HFFc6 (cell line): ENCODE results near the gene HCN2. TPM values are rescaled to one million over a fixed set of nuclear protein-coding genes. Genes with fewer than 3 reads are reported as not detected.

Experiments
- DNase-seq: peaks from one replicate; pipeline ENCODE4 v3.0.0-alpha.2; 2018
- H3K27ac Mint-ChIP-seq: 2 replicates; pipeline ENCODE4 v1.8.0; 2020; ENCODE audit warnings: mild to moderate bottlenecking, mixed read lengths
- H3K27me3 Mint-ChIP-seq: 2 replicates; pipeline ENCODE4 v1.8.0; 2021; ENCODE audit warnings: mild to moderate bottlenecking, moderate library complexity, mixed read lengths; ENCODE audit not compliant: insufficient read depth
- H3K36me3 Mint-ChIP-seq: 2 replicates; pipeline ENCODE4 v1.8.0; 2021; ENCODE audit warnings: low read depth, mixed read lengths
- H3K4me1 Mint-ChIP-seq: 2 replicates; pipeline ENCODE4 v1.8.0; 2020; ENCODE audit warnings: low read depth, mixed read lengths
- H3K4me3 Mint-ChIP-seq: 2 replicates; pipeline ENCODE4 v1.8.0; 2020; ENCODE audit warnings: mild to moderate bottlenecking, moderate library complexity, mixed read lengths
- H3K9me3 Mint-ChIP-seq: 2 replicates; pipeline ENCODE4 v1.8.0; 2020; ENCODE audit warnings: mild to moderate bottlenecking, mixed read lengths
- CTCF ChIP-seq: fragments of 200-600 bp; sonication (generic); IDR thresholded peaks from 2 replicates; pipeline ENCODE4 v1.5.0; 2021; ENCODE audit warnings: antibody characterized with exemption, mild to moderate bottlenecking
- total RNA-seq, 6 experiments: library from RNA; stranded (reverse); fragmentation: NEBNext Ultra II Directional; extraction: Animal tissue kit (Norgen Biotek cat#: 25700); gene quantifications; 2 replicates in 1 of 6; 3 replicates in 5 of 6; pipeline ENCODE4 v1.2.3, GENCODE V29; 2021

The HCN2 gene
- total RNA-seq, 6 experiments from 2014 or later, result 2.8 to 3.6 (median 3.1) TPM

- H3K9me3 Mint-ChIP-seq, result no peaks in the 10 kb centered on the region
- H3K27ac Mint-ChIP-seq, result peak within 1 kb of the TSS; percentile 92
- peaks cover 15% of the 10 kb centered on the region for H3K4me1 Mint-ChIP-seq
- TF ChIP-seq CTCF, result no peak
- DNase-seq, result peak; percentile 98
- H3K36me3 Mint-ChIP-seq, result peaks cover 10% of the 10 kb centered on the region
- peak within 1 kb of the TSS; percentile 96 for H3K4me3 Mint-ChIP-seq
- H3K27me3 Mint-ChIP-seq, result peaks cover 7% of the 10 kb centered on the region; the same call in 1 of the 2 replicates
Observed at GRCh38 chr19:633068-633785, 43.5 kb downstream of the HCN2 start, which contains the start of gene POLRMT. TSS of gene POLRMT (minus strand) at chr19:633537. CDS start at chr19:633512, 25 bp downstream.

GRCh38 chr19:633786-634639, 44.3 kb downstream of the HCN2 start:
- no peak for TF ChIP-seq CTCF
- Mint-ChIP-seq H3K27me3 (peaks cover 7% of the 10 kb centered on the region; the same call in 1 of the 2 replicates), H3K27ac (peak overlapping the region; percentile 92), H3K9me3 (no peaks in the 10 kb centered on the region), H3K4me3 (peak overlapping the region; percentile 96), H3K36me3 (peaks cover 2% of the 10 kb centered on the region), H3K4me1 (peaks cover 15% of the 10 kb centered on the region)
- peak; percentile 5 for DNase-seq

- peaks cover 9% of the 10 kb centered on the region for H3K27me3 Mint-ChIP-seq
- H3K9me3 Mint-ChIP-seq, result no peaks in the 10 kb centered on the region
- no peaks in the 10 kb centered on the region for H3K36me3 Mint-ChIP-seq
- H3K4me1 Mint-ChIP-seq, result peaks cover 21% of the 10 kb centered on the region
- TF ChIP-seq CTCF, result no peak
- DNase-seq, result no peak
- H3K4me3 Mint-ChIP-seq, result no peak overlapping the region
- H3K27ac Mint-ChIP-seq, result no peak overlapping the region
Observed at GRCh38 chr19:634975-635652, 45.4 kb downstream of the HCN2 start.

GRCh38 chr19:638906-639252, 49.2 kb downstream of the HCN2 start:
- no peak for DNase-seq
- peaks cover 6% of the 10 kb centered on the region for H3K27me3 Mint-ChIP-seq
- H3K36me3 Mint-ChIP-seq, result no peaks in the 10 kb centered on the region
- H3K27ac Mint-ChIP-seq, result no peak overlapping the region; the same call in 1 of the 2 replicates
- peak overlapping the region; percentile 87 for H3K4me3 Mint-ChIP-seq
- H3K4me1 Mint-ChIP-seq, result peaks cover 13% of the 10 kb centered on the region
- no peaks in the 10 kb centered on the region for H3K9me3 Mint-ChIP-seq
- TF ChIP-seq CTCF, result no peak
